Hypothalamus (tissue), 51 donors: Measurements from ENCODE around the gene ABHD12.

Experiments
- DNase-seq, 51 donors: peaks; one replicate each; lab custom pipeline; 2025; lab: John Stamatoyannopoulos, UW

ABHD12 gene

DNA sequence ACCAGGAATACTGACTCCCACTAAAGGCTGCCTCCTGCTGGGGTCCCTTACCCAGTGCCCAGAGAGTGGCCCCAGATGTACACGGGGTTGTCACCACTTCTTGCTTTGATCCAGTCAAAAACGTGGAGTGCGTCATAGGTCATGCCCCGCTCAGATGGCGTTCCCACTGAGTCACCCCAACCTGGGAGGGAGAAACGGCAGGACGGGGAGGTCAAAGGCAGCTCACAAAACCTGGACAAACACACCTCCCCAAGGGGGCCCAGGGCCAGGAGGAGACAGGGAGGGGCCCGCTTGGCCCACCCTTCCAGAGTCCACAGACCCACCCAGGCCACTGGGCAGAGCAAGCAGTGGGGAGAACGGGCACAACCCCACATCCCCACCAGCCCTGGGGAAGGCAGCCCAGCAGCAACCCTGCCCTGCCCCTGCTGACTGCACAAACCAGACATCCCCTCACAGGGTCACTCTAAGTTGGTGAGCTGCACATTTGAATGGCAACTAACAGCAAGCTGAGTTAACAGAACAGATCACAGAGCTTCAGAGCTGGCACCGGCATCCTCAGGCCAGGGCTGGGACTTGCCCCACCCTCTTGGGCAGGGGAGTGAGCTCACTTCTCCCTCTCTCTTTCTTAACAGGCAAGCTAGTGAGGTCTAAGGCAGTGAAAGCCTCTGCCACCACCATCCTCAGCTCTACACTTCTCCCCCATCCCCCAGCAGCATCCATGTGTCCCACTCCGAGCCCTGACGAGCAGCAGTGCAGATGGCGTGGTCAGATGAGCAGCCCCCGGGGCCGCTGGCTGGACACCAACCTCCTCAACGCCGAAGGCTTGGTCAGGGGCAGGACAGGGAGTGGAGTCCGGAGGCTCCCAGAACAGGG, 81.0 kb downstream of the ABHD12 start:
- DNase-seq: peak in 5 of 51 donors; percentile 18 to 47 (median 42)

DNA sequence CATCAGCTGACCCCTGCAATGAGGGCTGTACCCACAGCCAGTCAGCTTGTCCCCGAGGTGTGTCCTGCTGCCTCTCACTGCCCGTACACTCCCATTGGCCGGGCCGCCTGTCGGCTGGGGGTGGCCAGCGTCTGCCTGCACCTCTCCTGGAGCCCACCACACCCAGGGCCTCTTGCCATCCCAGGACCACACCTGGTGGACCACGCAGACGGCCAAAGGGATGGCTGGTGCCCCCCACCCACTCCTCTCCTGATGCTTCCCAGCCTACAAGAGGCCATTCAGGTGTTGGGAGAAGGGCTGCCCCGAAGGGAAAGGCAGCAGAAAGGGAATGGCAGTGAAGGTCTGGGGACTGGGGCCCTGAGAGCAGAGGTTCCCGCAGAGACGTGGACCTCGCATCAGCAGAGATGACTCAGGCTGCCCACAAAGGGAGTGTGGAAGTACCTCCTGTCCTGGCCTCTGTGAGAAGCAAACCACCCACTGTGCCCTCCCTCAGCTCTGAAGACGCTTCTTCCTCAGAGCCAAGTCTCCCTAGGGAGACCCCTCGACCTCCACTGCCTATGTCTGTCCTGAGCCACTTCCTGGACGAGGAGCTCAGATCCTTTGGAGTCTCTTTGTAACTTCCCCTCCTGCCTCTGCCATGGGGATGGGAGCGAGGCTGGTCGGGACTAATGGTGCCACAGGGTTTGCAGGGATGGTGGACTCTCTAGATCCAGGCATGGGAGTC, 81.8 kb downstream of the ABHD12 start:
- DNase-seq: no peak

DNA sequence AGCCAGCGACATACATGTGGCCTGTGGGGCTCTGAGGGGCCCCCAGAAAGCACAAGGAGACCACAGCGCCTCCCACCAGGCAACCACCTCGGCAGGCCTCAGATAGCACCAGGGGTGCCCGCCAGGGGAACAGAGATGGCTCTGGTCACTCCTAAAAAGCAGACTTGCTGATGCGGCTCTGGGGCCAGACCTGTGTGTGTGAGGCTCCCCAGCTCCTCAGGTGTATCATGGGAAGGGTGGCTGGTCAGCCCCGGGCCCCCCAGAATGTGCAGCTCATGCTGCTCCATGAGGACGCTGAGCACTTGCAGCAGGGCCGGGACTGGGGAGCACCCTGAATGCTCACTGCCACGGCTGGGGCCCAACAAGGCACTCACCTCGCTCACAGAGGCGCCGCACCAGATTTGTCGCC, 82.5 kb downstream of the ABHD12 start:
- no peak for DNase-seq

DNA sequence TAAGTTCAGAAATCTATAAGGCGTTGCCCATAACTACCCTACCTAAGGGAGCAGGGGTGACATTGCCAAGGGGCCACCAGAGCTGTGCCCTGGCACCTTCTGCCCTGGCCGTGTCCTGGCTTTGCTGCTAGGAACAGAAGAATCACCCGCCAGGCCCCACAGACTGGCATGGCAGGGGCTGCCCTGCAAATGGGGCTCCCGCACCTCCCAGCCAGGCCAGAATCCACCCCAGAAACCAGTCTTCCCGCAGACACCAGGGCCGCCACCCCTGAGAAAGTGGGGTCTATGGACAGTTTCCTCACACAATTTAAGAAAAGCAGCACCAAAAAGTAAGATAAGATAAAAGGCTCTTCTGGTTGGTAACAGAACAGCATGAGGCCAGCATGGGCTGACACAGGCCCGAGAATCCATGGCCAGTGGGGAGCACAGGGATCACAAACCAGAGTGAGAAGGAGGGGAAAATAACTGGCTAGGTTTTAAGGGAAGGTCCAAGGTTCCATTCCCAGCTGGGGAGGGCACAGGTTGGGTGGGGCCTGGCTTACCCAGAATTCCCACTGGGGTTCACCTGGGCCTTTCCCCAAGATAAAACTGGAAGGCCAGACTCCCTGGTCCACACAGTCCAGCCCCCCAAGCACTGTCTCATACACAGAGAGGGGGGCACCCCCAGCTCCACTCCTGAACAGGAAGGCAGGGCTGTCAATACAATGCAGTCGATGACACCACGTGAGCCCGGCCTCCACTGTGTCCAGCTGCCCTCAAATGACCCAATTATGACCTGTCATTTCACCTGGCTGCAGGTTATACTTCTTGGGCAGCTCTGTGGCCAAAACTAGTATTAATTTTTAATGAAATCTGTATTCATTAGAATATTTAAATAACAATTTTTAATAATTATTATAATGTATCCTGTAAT, 83.4 kb downstream of the ABHD12 start:
- DNase-seq: no peak

DNA sequence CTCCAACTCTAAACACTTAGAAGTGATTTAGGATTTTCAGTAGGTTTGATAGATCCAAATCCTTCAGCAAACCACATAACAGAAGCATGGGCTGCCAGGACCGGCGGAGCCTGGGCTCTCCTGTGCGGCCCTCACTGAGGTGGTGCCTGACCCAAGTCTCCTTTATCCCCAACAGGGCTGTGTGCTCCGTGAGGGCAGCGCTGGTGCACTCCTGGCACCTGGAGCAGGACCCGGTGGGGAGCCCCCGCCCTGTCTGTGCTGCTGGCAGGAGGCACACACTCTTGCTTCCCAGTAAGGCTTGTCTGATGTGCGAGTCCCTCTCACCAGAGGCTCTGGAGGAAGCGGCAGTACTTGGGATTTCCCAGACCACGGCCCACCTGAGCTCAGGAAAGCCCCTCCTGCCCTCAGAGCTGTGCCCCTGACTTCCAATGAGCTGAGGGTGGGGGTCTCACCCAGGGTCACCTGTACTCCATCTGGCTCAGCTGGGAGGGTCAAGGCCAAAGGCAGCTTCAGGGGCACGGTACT, 86.5 kb downstream of the ABHD12 start:
- no peak for DNase-seq

DNA sequence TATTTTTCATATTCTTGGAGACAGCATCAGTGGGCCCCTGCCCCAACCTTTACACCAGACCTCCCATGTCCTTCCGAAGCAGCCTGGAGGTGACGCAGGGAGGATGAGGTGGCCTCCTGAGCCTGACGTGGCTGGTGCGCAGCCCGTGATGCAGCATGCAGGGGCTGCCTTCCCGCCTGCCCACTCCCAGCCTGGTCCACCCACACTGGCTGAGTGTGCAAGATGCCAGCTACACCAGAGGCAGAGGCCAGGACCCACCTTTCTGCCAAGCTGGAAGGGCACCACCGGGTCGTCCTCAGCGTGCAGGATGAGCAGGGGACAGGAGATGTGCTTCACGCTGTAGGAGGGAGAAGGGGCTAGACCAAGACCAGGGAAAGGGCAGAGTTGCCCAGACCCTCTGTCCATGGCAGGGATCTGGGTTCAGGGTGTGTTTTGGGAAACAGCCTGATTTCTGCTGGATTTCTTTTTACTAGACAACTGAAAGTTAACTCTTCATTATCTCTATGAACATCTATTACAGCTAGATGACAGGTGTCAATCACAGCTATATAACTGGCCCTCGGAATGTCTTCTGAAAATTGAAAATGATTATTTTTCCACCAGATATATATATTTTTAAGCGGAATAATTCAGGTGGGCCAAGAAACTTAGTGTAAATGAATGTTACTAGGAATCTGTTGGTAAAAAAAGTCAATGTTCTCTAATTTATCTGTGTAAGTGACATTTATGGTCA, 87.2 kb downstream of the ABHD12 start:
- DNase-seq: no peak

DNA sequence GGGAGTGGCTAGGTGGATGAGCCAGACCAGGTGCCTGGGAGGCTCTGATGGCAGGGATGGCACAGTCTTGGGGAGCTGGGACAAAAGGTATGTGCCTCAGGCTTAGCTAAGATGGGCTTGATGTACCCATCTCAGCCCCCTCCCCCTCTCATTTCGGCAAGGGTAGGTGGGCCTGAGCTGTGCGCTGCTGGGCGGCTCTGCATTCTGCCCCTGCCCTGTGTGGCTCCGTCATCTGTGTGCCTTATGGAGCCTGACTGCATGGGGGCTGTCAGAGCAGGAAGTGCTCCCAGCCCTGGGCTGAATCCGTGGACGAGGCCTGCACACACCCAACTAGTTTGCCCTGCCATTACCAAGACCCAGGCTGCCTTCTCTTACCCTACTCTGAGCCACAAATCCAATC, 88.0 kb downstream of the ABHD12 start:
- DNase-seq: no peak

DNA sequence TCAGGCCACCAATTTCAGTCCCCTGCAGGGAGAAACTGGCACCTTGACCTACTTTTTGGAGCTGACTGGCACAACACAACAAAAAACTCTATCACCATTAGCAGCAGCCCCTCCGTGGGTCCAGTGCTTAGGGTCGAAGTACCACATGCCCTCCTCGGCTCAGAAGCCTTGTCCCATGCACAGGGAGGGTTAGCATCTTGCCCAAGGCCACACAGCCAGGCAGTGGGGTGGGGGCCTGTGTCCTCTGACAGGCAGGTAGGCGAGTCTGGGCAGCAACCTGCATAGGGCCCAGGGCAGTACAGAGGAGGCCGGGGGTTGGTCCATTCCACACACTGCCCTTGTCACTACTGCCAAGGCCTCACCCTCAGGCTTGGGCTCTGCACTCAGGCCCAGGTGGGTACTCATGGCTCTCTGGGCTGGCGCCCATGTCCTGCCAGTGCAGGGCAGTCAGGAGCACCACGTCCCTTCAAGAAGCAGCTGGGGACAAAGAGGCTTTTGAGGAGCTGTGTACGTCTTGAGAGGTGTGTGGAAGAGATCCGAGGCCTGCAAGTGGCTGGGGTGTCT, 89.2 kb downstream of the ABHD12 start:
- no peak for DNase-seq

DNA sequence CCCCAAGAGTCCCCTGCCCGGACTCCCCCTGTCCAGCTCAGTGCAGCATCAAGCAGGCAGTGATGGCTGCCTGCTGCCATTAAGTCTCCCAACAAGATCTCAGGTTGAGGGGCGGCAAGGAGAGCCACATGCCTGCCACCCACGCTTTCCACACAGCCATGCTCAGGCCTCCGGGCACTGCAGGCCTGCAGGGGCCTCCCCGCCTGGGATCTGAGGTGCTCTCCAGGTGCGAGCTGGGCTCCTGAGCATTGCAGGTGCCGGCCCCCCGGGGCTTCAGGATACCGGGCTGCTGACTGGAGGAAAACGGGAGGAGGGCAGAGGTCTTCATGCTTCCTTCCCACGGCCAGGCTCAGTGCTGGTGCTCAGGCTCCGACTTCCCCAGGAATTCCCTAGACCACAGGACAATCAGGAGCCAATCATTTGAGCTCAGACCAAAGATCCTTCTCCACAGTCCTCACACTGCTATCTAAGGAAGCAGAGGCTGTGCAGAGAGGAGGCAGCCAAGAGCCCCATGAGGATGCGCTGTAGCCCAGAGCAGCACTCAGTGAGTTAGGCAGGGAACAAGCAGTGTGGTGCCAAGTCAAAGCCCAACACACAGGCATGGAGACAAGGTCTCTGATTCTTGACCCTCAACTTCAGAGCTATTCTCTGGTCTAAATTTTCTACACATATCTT, 90.0 kb downstream of the ABHD12 start:
- DNase-seq: no peak

DNA sequence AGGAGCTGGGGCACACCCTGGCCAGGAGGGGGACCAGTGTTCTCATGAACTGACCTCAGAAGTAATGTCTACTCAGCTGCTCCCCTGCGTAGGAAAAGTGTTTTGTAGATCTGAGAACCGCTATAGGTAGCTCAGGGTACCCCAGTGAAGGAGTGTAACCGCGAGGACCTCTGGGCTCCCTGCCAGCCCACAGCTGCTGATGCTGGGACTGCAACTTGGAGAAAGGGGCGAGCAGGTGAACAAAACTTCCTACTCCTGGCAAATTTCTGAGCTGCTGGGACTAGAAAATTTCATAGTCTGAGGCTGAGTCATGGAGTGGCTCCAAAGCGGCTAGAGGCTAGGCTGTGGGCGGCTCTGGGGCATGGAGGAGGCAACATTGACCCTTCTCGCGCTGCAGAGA, 90.8 kb downstream of the ABHD12 start:
- no peak for DNase-seq

DNA sequence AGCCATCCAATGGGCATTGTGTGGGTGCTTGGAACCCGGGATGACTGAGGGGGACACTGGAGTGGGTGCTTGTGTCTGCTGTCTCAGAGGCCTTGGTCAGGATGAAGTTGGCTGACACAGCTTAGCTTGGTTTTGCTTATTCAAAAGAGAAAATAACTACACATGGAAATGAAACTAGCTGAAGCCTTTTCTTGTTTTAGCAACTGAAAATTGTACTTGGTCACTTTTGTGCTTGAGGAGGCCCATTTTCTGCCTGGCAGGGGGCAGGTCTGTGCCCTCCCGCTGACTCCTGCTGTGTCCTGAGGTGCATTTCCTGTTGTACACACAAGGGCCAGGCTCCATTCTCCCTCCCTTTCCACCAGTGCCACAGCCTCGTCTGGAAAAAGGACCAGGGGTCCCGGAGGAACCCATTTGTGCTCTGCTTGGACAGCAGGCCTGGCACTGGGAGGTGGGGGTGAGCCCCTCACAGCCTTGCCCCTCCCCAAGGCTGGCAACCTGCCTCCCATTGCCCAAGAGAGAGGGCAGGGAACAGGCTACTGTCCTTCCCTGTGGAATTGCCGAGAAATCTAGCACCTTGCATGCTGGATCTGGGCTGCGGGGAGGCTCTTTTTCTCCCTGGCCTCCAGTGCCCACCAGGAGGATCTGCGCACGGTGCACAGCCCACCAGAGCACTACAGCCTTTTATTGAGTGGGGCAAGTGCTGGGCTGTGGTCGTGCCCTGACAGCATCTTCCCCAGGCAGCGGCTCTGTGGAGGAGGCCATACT, 93.3 kb downstream of the ABHD12 start:
- no peak for DNase-seq

DNA sequence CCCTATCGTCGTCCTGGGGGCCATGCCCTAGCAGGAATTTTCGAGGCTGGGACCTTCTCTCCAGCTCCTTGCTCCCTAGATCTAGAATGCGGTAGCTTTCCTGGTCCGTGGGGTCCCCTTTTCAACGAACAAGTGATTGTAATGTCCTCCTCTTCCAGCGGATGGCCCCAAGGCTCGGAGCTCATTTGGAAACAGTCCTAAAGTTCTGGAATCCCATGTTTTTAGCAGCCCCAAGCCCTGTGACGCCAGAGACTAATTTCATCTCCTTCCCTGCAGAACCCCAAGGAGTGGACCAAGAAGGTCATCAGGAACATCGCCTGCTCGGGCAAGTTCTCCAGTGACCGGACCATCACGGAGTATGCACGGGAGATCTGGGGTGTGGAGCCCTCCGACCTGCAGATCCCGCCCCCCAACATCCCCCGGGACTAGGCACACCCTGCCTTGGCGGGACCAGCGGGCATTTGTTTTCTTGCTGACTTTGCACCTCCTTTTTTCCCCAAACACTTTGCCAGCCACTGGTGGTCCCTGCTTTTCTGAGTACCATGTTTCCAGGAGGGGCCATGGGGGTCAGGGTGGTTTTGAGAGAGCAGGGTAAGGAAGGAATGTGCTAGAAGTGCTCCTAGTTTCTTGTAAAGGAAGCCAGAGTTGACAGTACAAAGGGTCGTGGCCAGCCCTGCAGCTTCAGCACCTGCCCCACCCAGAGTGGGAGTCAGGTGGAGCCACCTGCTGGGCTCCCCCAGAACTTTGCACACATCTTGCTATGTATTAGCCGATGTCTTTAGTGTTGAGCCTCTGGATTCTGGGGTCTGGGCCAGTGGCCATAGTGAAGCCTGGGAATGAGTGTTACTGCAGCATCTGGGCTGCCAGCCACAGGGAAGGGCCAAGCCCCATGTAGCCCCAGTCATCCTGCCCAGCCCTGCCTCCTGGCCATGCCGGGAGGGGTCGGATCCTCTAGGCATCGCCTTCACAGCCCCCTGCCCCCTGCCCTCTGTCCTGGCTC, 94.2 kb downstream of the ABHD12 start:
- DNase-seq: peak in 31 of 51 donors; percentile 21 to 75 (median 52)

DNA sequence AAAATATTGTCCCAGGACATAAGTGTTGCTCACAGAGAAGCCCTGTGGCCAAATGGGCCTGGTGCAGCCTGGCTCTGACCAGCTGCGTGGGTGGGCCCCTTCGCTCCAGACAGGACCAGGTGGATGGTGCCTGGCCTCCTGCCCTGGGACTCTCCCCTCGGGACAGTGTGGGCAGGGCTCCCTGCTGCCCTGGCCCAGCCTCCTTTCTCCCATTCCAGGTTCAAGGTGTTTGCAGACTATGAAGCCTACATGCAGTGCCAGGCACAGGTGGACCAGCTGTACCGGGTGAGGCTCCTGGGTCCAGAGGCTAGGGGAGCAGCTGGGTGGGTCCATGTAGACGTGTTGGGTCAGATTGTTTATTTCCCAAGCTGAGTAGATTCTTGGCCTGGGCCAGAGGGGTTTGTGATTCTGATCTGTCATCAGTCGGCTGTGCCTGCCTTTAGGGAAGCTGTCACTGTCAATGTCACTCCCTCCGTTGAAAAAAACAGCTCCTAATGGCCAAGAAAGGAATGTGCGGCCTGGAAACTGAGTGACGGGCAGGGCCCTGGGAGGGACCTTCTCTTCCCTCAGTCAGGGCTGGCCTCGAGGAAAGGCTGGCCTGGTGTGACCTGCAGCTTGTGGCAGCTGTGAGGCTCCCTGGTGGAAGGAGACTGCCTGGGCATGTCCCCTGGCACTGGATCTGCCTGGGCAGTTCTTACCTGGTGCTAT, 95.1 kb downstream of the ABHD12 start:
- peak in 6 of 51 donors; percentile 15 to 28 (median 20) for DNase-seq

DNA sequence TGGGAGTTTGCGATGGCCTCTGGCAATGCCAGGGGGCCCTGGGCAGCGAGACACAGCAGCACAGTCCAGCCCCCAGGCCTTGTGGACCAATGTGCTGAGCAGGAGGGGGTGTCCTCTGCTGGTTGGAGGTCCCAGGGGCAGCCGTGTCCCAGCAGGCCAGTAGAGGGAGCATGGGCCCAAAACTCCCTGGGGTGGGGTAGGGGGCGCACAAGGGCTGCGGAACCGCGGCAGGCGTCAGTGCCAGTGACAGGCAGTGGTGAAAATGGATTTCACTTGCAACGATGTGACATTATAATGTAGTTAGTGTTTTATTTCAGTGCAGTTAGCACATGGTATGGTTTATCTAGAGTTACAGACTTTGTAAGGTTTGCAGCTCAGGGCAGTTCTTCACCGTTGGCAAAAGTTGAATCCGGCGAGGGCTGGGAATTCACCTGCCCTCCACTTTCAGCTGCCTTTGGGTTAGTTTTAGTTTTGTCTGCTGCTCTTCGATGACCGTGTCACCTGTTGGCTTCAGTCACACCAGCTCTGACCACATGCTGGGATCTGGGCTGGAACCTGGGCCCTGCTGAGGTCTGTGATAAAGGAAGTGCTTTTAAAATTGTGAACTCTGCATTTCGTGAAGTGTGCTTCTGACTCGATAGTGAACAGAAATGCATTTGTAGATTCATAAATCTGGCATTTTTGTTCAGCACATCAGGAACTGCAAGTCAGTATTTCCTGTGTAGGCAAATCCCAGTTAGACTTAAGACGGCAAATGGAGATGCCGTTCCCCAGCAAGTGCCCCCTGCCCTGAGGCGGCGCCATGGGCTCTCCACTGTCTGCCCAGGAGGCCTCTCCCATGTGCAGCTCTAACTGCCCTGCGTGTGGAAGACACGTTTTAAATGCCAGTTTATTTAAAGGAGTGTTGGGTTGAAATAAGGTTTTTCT, 95.9 kb downstream of the ABHD12 start:
- DNase-seq: peak in 44 of 51 donors; percentile 13 to 77 (median 50)

DNA sequence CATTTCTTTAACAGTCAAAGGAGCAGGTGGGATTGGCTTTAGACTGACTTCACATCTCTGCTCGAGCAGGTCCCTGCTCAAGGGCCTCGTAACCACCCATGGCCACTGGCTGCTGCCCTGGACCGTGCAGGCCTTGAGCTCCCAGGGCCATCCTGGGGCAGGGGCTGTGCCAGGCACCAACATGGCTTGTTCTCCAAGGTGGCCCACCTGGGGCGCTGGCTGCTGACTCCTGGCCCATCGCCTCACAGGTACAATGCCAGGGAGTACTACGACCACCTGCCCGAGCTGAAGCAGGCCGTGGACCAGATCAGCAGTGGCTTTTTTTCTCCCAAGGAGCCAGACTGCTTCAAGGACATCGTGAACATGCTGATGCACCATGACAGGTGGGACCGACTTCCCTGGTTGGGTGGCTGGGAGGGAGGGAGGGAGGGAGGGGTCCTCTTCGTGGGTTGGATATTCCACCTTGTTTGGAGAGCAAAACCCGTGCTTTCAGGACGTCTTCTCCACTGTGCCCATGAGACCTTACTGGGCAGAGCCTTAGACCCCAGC, 96.7 kb downstream of the ABHD12 start:
- no peak for DNase-seq
